Spinal cord (tissue), 10 donors: ENCODE results near the gene SGMS2. TPM values are rescaled to one million over a fixed set of nuclear protein-coding genes. Genes with fewer than 3 reads are reported as not detected.

Experiments used
- DNase-seq, 6 donors: peaks; one replicate each; pipeline versions ENCODE4 v3.0.0 to v3.0.0-alpha.2; 2013 to 2015; ENCODE audit warnings: low spot score in 6 of 6, low read depth in 4 of 6
- H3K27ac ChIP-seq: one replicate; pipeline ENCODE4 v1.5.1; 2013; ENCODE audit warnings: low read depth, low read length, control low read depth
- H3K27me3 ChIP-seq: one replicate; pipeline ENCODE4 v1.6.1; 2013; ENCODE audit warnings: low read length; ENCODE audit not compliant: control insufficient read depth, insufficient read depth
- H3K36me3 ChIP-seq: one replicate; pipeline ENCODE4 v1.6.1; 2013; ENCODE audit warnings: low read length; ENCODE audit not compliant: control insufficient read depth, insufficient read depth
- H3K4me1 ChIP-seq: one replicate; pipeline ENCODE4 v1.6.1; 2013; ENCODE audit warnings: low read length; ENCODE audit not compliant: control insufficient read depth, insufficient read depth
- H3K4me3 ChIP-seq: one replicate; pipeline ENCODE4 v1.5.1; 2013; ENCODE audit warnings: low read depth, low read length, control low read depth
- H3K9me3 ChIP-seq: one replicate; pipeline ENCODE4 v1.6.1; 2013; ENCODE audit warnings: low read length; ENCODE audit not compliant: control insufficient read depth, insufficient read depth
- WGBS: methylation state at CpG from one replicate; pipeline ENCODE4 v1.1.5; 2013; ENCODE audit warnings: missing lambda C conversion rate; ENCODE audit not compliant: insufficient coverage; 5-methylcytosine and 5-hydroxymethylcytosine counted together
- polyA plus RNA-seq, 2 donors: library from polyadenylated mRNA; unstranded; fragments of 120-200 nt; gene quantifications; one replicate each; pipeline ENCODE4 v1.2.1, GENCODE V29; 2013; ENCODE audit not compliant: insufficient read length in 2 of 2
- total RNA-seq, 2 donors: library from RNA; depleted of rRNA in 1 of 2; stranded (reverse); fragments of 120-200 nt in 1 of 2; fragments of >200 nt in 1 of 2; gene quantifications; one replicate each; pipeline versions ENCODE4 v1.2.3 to v1.2.4, GENCODE V29; 2013 to 2014
- donor health status: healthy.

The SGMS2 gene
- total and polyA plus RNA-seq, 4 donors, result 2.0 to 16.9 (median 9.1) TPM

DNA sequence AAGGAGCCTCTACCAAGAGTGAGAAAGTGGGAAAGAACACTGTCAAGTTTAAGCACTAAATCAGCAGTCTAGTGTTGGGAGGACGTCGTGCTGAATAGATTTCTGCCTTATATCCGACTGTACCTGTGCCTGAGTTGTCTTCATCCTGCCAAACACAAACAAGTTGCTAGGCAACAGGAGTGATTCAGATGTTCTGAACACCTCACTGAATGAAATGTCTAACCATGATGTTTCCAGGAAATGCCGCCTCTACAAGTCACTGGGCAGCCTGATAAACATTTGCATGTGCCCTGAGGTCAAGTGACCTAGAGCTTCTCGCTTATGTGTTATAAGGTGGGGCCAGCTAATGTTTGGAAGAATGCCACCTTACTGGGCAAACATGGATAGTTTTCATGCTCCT, 37.9 kb downstream of the SGMS2 start:
- Histone ChIP-seq H3K9me3 (no peaks in the 10 kb centered on the region), H3K4me3 (no peak overlapping the region), H3K4me1 (no peaks in the 10 kb centered on the region), H3K27ac (no peak overlapping the region), H3K27me3 (no peaks in the 10 kb centered on the region), H3K36me3 (no peaks in the 10 kb centered on the region)
- WGBS, result 41% methylated on average over 4 of the region's 5 CpGs
- DNase-seq, result peak in 2 of 6 donors; percentile 1 to 65

DNA sequence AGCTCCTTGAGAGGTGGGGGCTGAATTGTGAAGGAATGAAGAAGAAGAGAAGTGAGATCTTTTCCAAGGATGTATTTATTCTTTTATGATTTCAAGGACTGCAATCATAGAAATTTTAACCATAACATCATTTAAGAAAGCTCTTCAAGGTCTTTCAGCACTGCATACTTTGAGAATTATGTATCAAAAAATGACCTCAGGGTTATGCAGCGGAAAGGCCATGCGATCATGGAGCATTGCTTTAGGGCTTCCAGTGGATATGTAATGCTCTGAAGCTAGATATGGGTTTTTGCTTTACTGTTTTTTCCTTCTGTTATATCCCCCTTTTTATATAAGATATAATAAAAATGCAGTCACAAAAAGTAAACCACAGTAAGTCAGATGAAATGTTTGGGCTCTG, 38.7 kb downstream of the SGMS2 start:
- DNase-seq, result no peak
- Histone ChIP-seq H3K36me3 (no peaks in the 10 kb centered on the region), H3K27me3 (no peaks in the 10 kb centered on the region), H3K27ac (no peak overlapping the region), H3K4me3 (no peak overlapping the region), H3K4me1 (no peaks in the 10 kb centered on the region), H3K9me3 (no peaks in the 10 kb centered on the region)
- WGBS, result no CpG with 5 or more reads among the region's 2 CpGs

DNA sequence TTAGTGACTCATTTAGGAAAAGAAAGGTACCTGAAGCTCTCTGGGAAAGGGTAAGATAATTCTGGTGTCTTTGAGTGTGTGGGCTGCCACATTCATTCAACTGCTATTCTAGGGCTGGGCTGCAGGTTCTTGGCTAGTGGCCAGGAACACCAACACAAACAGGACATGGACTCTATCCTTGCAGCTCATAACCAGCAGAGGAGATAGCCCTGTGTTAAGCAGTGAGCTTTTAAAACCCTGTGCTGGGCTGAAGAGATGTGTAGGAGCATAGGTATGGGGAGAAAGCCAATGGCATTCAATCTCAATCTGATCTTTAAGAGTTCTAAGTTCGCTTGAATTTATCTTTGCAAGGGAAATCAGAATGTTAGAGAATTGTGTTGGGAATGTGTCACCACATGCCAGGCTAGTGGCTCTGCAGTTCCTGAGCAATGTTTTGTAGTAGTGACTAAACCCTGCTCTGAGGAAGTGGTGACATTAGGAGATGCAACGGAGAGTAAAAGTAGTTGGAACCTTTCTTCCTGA, 39.2 kb downstream of the SGMS2 start:
- Histone ChIP-seq H3K27ac (no peak overlapping the region), H3K9me3 (no peaks in the 10 kb centered on the region), H3K36me3 (no peaks in the 10 kb centered on the region), H3K4me1 (no peaks in the 10 kb centered on the region), H3K27me3 (no peaks in the 10 kb centered on the region), H3K4me3 (no peak overlapping the region)
- WGBS, result 88% methylated on average over 2 of the region's 2 CpGs
- DNase-seq, result peak in 1 of 6 donors; percentile 2

GRCh38 chr4:107866726-107867125, 42.0 kb downstream of the SGMS2 start:
- Histone ChIP-seq H3K4me1 (no peaks in the 10 kb centered on the region), H3K27ac (no peak overlapping the region), H3K4me3 (no peak overlapping the region), H3K27me3 (no peaks in the 10 kb centered on the region), H3K36me3 (no peaks in the 10 kb centered on the region), H3K9me3 (no peaks in the 10 kb centered on the region)
- DNase-seq, result no peak
- no CpG with 5 or more reads among the region's 1 CpG for WGBS

DNA sequence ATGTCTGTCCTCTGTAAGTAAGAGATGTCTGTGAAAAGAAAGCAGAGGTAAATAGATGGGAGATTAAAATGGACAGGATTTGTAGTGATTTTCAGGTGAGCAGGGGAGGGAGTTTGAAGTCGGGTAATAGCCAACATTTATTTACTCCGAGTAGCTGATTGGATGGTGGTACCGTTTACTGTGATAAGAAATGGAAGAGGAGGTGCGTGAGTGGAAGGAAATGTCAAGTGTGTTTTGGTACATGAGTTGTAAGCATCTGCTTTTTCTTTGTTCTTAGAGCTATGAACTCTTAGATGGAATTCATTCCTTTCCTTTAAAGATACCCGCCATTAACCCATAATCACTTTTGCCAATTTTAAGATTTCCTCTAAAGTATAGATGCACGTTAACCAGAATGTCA, 45.5 kb downstream of the SGMS2 start:
- Histone ChIP-seq H3K4me3 (no peak overlapping the region), H3K36me3 (no peaks in the 10 kb centered on the region)

DNA sequence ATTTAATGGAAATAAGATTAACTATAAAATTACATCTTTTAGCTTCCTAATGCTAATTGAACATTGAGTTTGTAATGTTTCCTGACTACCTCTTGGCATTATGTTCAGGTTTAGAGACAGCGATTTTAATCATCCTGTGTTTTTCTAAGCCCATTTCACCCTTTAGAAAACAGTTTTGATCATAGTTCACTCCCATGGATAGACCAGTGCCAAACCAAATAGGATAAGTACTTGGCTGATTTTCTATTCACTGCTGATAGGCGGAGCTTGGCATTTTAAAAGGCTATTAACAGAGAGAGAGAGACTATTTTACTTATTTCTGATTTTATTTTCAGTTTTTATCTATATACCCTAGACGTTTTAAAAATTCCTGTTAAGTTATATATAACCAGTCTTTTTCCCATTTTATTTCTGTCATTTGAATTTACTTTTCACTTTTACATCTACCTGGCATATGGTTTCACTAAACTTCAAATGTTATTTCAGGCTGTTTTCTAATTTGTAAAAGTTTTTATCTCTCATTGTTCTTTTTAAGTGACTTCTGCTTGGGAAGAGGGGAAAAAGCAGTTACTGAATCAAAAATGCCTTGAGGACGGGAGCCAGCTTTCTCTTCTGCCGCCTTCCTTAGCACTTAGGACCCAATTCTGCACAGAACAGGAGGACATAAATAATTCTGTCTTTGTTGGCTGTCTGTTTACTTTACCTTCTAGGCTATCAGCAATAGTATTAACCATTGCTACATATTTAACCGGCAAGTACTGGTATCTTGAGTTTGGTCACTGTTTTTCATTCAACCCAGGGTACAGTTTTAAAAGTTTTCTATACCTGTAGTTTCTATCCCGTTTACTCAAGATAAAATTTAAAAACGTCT, 46.4 kb downstream of the SGMS2 start:
- Histone ChIP-seq H3K36me3 (no peaks in the 10 kb centered on the region), H3K4me3 (no peak overlapping the region), H3K27me3 (no peaks in the 10 kb centered on the region), H3K9me3 (no peaks in the 10 kb centered on the region), H3K27ac (no peak overlapping the region), H3K4me1 (no peaks in the 10 kb centered on the region)
- WGBS, result no CpG with 5 or more reads among the region's 8 CpGs
- DNase-seq, result peak in 1 of 6 donors; percentile 8

More for the DNA sequence above, 45.5 kb downstream of the SGMS2 start:
- no peaks in the 10 kb centered on the region for H3K4me1 ChIP-seq
- no peak overlapping the region for H3K27ac ChIP-seq
- H3K9me3 ChIP-seq, result no peaks in the 10 kb centered on the region
- H3K27me3 ChIP-seq, result no peaks in the 10 kb centered on the region
- no peak for DNase-seq
- WGBS, result 74% methylated on average over 2 of the region's 6 CpGs

DNA sequence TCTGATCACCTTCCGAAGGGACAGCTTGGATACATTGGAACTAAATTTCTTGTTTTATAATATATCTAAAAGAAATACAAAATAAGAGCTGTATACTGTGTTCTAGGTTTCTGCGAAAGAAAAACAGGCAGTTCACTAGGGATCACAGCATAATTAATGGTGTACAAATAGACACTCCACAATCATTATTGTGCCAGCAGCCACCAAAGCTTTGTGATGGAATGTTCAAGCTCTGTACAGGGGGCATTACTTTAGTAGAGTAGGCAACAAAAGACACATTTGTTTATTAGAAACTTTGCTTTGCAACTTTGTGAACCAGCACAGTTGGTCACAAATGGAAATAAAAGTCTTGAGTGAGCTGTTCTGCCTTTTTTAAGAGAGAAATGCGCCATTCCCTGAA, 49.3 kb downstream of the SGMS2 start:
- no CpG with 5 or more reads among the region's 3 CpGs for WGBS
- no peak overlapping the region for H3K27ac ChIP-seq
- H3K36me3 ChIP-seq, result no peaks in the 10 kb centered on the region

DNA sequence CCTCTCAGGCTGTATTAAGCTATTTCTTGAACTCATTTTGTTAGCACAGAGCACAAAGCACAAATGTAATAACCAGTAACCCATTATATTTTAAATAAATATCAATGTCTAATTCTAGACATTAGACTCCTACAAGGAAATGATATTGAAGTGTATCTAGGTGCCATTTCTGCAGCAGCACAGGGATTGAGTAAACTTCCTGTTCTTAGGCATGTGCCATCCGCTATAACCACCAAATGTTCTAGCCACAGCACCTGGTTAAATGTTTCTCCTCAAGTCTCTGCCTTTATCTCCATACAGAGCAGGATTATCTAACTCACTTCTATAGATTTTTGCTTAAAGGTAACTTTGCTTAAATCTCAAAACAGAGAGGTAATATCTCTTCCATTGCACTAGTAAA, 51.4 kb downstream of the SGMS2 start:
- Histone ChIP-seq H3K27me3 (no peaks in the 10 kb centered on the region), H3K27ac (no peak overlapping the region), H3K4me3 (no peak overlapping the region), H3K36me3 (no peaks in the 10 kb centered on the region), H3K4me1 (no peaks in the 10 kb centered on the region), H3K9me3 (no peaks in the 10 kb centered on the region)
- WGBS, result no CpG with 5 or more reads among the region's 1 CpG
- no peak for DNase-seq

More for the DNA sequence above, 49.3 kb downstream of the SGMS2 start:
- no peak overlapping the region for H3K4me3 ChIP-seq
- peak in 2 of 6 donors; percentile 14 to 15 for DNase-seq
- no peaks in the 10 kb centered on the region for H3K27me3 ChIP-seq
- no peaks in the 10 kb centered on the region for H3K4me1 ChIP-seq
- no peaks in the 10 kb centered on the region for H3K9me3 ChIP-seq

- Histone ChIP-seq H3K9me3 (no peaks in the 10 kb centered on the region), H3K36me3 (no peaks in the 10 kb centered on the region), H3K4me3 (no peak overlapping the region), H3K4me1 (no peaks in the 10 kb centered on the region), H3K27ac (no peak overlapping the region), H3K27me3 (no peaks in the 10 kb centered on the region)
- no peak for DNase-seq
- no CpG with 5 or more reads among the region's 3 CpGs for WGBS
These were observed 52.6 kb downstream of the SGMS2 start for GRCh38 chr4:107877361-107877760.

GRCh38 chr4:107885865-107886264, 61.1 kb downstream of the SGMS2 start:
- no peak overlapping the region for H3K27ac ChIP-seq
- H3K9me3 ChIP-seq, result peaks cover 3% of the 10 kb centered on the region
- H3K4me3 ChIP-seq, result no peak overlapping the region
- no peaks in the 10 kb centered on the region for H3K27me3 ChIP-seq
- H3K4me1 ChIP-seq, result no peaks in the 10 kb centered on the region
- H3K36me3 ChIP-seq, result no peaks in the 10 kb centered on the region
- no peak for DNase-seq
